ENCODE measurements around the gene ASTN2. TPM values are rescaled to one million over a fixed set of nuclear protein-coding genes. Genes with fewer than 3 reads are reported as not detected.
A peak's percentile ranks its signal among the peaks of the same experiment; 100 is the strongest.

ASTN2 gene
- polyA plus RNA-seq, 1 donor from 2014 or later: 6.8 TPM

DNA sequence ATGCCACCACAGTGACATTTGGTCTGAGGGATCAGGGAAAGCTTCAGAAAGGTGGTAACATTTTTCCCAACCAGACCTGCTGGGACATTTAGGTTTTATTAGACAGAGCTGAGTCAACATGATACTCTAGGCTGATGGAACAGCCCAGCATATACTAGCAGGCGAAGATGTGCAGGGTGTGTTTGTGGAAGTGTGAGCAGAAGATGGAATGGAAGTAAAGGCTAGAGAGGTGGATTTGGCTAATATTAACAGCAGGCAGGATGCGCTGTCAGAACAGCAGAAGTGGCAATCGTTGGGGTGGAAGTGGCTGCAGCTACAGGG lies 340.6 kb downstream of the ASTN2 start:
- TF ChIP-seq TAF1 (IDR thresholded peaks at IDR 0.05; ENCODE audit: low read depth) (no peak), SMC3 (conservative IDR thresholded peaks at IDR 0.05; ENCODE audit: poor library complexity) (no peak), POLR2AphosphoS5 (IDR thresholded peaks at IDR 0.05) (no peak), EZH2 (IDR thresholded peaks at IDR 0.05; ENCODE audit: borderline replicate concordance, insufficient read depth, low read length, poor library complexity, severe bottlenecking) (no peak), EP300 (conservative IDR thresholded peaks at IDR 0.05; ENCODE audit: poor library complexity, severe bottlenecking) (no peak), MXI1 (conservative IDR thresholded peaks at IDR 0.05; ENCODE audit: poor library complexity, severe bottlenecking) (no peak), CTCF (IDR thresholded peaks at IDR 0.05; ENCODE audit: poor library complexity, severe bottlenecking) (no peak), RAD21 (conservative IDR thresholded peaks at IDR 0.05) (no peak)
- TF ChIP-seq, protein P1, sequence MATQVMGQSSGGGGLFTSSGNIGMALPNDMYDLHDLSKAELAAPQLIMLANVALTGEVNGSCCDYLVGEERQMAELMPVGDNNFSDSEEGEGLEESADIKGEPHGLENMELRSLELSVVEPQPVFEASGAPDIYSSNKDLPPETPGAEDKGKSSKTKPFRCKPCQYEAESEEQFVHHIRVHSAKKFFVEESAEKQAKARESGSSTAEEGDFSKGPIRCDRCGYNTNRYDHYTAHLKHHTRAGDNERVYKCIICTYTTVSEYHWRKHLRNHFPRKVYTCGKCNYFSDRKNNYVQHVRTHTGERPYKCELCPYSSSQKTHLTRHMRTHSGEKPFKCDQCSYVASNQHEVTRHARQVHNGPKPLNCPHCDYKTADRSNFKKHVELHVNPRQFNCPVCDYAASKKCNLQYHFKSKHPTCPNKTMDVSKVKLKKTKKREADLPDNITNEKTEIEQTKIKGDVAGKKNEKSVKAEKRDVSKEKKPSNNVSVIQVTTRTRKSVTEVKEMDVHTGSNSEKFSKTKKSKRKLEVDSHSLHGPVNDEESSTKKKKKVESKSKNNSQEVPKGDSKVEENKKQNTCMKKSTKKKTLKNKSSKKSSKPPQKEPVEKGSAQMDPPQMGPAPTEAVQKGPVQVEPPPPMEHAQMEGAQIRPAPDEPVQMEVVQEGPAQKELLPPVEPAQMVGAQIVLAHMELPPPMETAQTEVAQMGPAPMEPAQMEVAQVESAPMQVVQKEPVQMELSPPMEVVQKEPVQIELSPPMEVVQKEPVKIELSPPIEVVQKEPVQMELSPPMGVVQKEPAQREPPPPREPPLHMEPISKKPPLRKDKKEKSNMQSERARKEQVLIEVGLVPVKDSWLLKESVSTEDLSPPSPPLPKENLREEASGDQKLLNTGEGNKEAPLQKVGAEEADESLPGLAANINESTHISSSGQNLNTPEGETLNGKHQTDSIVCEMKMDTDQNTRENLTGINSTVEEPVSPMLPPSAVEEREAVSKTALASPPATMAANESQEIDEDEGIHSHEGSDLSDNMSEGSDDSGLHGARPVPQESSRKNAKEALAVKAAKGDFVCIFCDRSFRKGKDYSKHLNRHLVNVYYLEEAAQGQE (IDR thresholded peaks at IDR 0.05; ENCODE audit: borderline replicate concordance): no peak
- no peaks in the 10 kb centered on the region for H3K79me2 ChIP-seq (replicated peaks; ENCODE audit: insufficient read depth, low read length)
- H3K27me3 ChIP-seq (ENCODE audit: insufficient read depth, low read depth, low read length): no peaks in the 10 kb centered on the region
- H4K20me1 ChIP-seq (ENCODE audit: insufficient read depth): no peaks in the 10 kb centered on the region
- H2AFZ ChIP-seq (ENCODE audit: low read depth, low read length): no peak overlapping the region
- no peak overlapping the region for H3K9ac ChIP-seq (ENCODE audit: low read length)
- no peak overlapping the region for H3K27ac ChIP-seq (ENCODE audit: low read length)
- H3K36me3 ChIP-seq (ENCODE audit: insufficient read depth, low read length): no peaks in the 10 kb centered on the region
- no peaks in the 10 kb centered on the region for H3K9me2 ChIP-seq (ENCODE audit: insufficient read depth, low read length)
- H3K4me3 ChIP-seq (ENCODE audit: low read length): no peak overlapping the region
- H3K4me2 ChIP-seq (ENCODE audit: low read length): no peak overlapping the region
- H3K9me3 ChIP-seq (ENCODE audit: low read length): no peaks in the 10 kb centered on the region
- no peaks in the 10 kb centered on the region for H3F3A ChIP-seq (ENCODE audit: insufficient read depth, low read length, poor library complexity, severe bottlenecking)

DNA sequence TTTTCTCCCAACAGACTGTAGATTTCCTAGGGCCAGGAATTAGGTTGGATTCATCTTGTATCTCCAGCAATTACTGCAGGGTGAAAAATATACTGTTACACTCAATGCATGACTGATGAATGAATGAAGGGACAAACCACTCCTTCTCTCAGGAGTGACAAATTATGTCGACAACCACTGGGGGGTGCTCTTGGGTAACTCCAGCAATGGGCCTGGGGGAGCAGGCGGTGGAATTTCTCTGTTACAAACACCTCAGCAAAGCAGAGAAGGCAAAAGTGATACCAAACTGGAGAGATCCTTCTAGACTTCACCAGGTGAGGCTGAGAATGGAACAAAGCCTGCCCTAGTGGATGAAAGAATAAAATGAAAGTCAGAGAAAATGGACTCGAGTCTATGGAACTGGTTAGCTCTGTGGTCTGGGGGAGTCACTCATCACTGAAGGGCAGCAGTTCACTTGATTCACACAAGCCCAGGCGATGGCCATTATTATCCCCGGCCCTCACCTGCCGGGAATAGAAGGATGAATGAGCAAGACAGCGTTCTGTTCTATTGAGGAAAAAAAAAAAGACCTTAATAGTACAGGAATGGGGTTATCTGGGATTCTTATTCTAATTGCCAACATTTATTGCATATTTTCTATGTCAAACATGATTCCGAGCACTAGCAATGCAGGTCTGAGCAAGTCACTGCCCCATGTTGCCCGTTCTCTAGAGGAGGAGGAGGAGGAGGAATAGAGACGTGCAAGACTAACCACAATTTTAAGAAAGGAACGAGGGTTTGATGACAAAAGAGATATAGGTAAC lies 341.1 kb downstream of the ASTN2 start:
- TF ChIP-seq MXI1 (conservative IDR thresholded peaks at IDR 0.05; ENCODE audit: poor library complexity, severe bottlenecking) (no peak), SMC3 (conservative IDR thresholded peaks at IDR 0.05; ENCODE audit: poor library complexity) (peak; percentile 62), CTCF (IDR thresholded peaks at IDR 0.05; ENCODE audit: poor library complexity, severe bottlenecking) (peak; percentile 61), EP300 (conservative IDR thresholded peaks at IDR 0.05; ENCODE audit: poor library complexity, severe bottlenecking) (no peak), RAD21 (conservative IDR thresholded peaks at IDR 0.05) (peak; percentile 61), EZH2 (IDR thresholded peaks at IDR 0.05; ENCODE audit: borderline replicate concordance, insufficient read depth, low read length, poor library complexity, severe bottlenecking) (no peak)
- TF ChIP-seq, protein P1 (IDR thresholded peaks at IDR 0.05; ENCODE audit: borderline replicate concordance): no peak
- H3K4me2 ChIP-seq (ENCODE audit: low read length): no peak overlapping the region
- H3K4me3 ChIP-seq (ENCODE audit: low read length): no peak overlapping the region
- H3K36me3 ChIP-seq (ENCODE audit: insufficient read depth, low read length): no peaks in the 10 kb centered on the region
- H3K27ac ChIP-seq (ENCODE audit: low read length): no peak overlapping the region
- H3K9me2 ChIP-seq (ENCODE audit: insufficient read depth, low read length): no peaks in the 10 kb centered on the region
- H3F3A ChIP-seq (ENCODE audit: insufficient read depth, low read length, poor library complexity, severe bottlenecking): no peaks in the 10 kb centered on the region
- H4K20me1 ChIP-seq (ENCODE audit: insufficient read depth): no peaks in the 10 kb centered on the region
- H2AFZ ChIP-seq (ENCODE audit: low read depth, low read length): no peak overlapping the region
- no peaks in the 10 kb centered on the region for H3K79me2 ChIP-seq (replicated peaks; ENCODE audit: insufficient read depth, low read length)
- no peaks in the 10 kb centered on the region for H3K27me3 ChIP-seq (ENCODE audit: insufficient read depth, low read depth, low read length)
- no peaks in the 10 kb centered on the region for H3K9me3 ChIP-seq (ENCODE audit: low read length)
- no peak overlapping the region for H3K9ac ChIP-seq (ENCODE audit: low read length)
